HG02852 (cell line): ENCODE data around the gene MEGF11.

Experiments used
- ATAC-seq: cut with Tn5 transposase; IDR thresholded peaks from one replicate; pipeline ENCODE4 v1.9.1; 2021; ENCODE audit warnings: mild to moderate bottlenecking, moderate library complexity; ENCODE audit not compliant: unreplicated experiment

Gene MEGF11

GRCh38 chr15:66148187-66148586, 105.4 kb downstream of the MEGF11 start:
- no peak for ATAC-seq

- no peak for ATAC-seq
These were observed 106.1 kb downstream of the MEGF11 start for GRCh38 chr15:66147440-66147839.

- no peak for ATAC-seq
These were observed 107.8 kb downstream of the MEGF11 start for GRCh38 chr15:66145726-66146182.

- ATAC-seq, result no peak
These were observed 108.4 kb downstream of the MEGF11 start for GRCh38 chr15:66144978-66145725.

GRCh38 chr15:66142285-66142684, 111.3 kb downstream of the MEGF11 start:
- ATAC-seq, result no peak

GRCh38 chr15:66139591-66140207, 113.9 kb downstream of the MEGF11 start:
- no peak for ATAC-seq

GRCh38 chr15:66138892-66139590, 114.5 kb downstream of the MEGF11 start:
- ATAC-seq, result no peak

GRCh38 chr15:66138096-66138783, 115.3 kb downstream of the MEGF11 start:
- ATAC-seq, result no peak

- no peak for ATAC-seq
These were observed 116.6 kb downstream of the MEGF11 start for GRCh38 chr15:66136948-66137347.

GRCh38 chr15:66135664-66136063, 117.9 kb downstream of the MEGF11 start:
- no peak for ATAC-seq

GRCh38 chr15:66134284-66134683, 119.3 kb downstream of the MEGF11 start:
- no peak for ATAC-seq

GRCh38 chr15:66133247-66133885, 120.2 kb downstream of the MEGF11 start:
- ATAC-seq, result no peak

- no peak for ATAC-seq
These were observed 121.2 kb downstream of the MEGF11 start for GRCh38 chr15:66132251-66132816.

- ATAC-seq, result no peak
These were observed 121.7 kb downstream of the MEGF11 start for GRCh38 chr15:66131831-66132230.

GRCh38 chr15:66131200-66131599, 122.3 kb downstream of the MEGF11 start:
- ATAC-seq, result no peak

- no peak for ATAC-seq
These were observed 123.0 kb downstream of the MEGF11 start for GRCh38 chr15:66130496-66131034.

GRCh38 chr15:66129586-66129985, 124.0 kb downstream of the MEGF11 start:
- ATAC-seq, result no peak

- ATAC-seq, result no peak
These were observed 125.4 kb downstream of the MEGF11 start for GRCh38 chr15:66128116-66128680.

GRCh38 chr15:66126456-66126855, 127.1 kb downstream of the MEGF11 start:
- no peak for ATAC-seq

- ATAC-seq, result no peak
These were observed 127.5 kb downstream of the MEGF11 start for GRCh38 chr15:66126031-66126441.
